A673 (cell line): ENCODE results near the gene ZFAND2B.

Experiments used
- EZH2 ChIP-seq: fragments of 200-600 bp; sonication (generic); IDR thresholded peaks from 2 replicates; pipeline ENCODE4 v1.6.1; 2017; ENCODE audit warnings: borderline replicate concordance, low read depth, mild to moderate bottlenecking, mixed read lengths, antibody characterized with exemption, low read length; ENCODE audit not compliant: poor library complexity, severe bottlenecking
- TF ChIP-seq, protein P1 (sequence below): fragments of 300-800, 200-600 bp; sonication (generic); conservative IDR thresholded peaks from 2 replicates; pipeline ENCODE4 v1.5.1; 2017; ENCODE audit warnings: low read depth, mild to moderate bottlenecking, antibody characterized with exemption, low read length, moderate library complexity, mixed read lengths

DNA sequence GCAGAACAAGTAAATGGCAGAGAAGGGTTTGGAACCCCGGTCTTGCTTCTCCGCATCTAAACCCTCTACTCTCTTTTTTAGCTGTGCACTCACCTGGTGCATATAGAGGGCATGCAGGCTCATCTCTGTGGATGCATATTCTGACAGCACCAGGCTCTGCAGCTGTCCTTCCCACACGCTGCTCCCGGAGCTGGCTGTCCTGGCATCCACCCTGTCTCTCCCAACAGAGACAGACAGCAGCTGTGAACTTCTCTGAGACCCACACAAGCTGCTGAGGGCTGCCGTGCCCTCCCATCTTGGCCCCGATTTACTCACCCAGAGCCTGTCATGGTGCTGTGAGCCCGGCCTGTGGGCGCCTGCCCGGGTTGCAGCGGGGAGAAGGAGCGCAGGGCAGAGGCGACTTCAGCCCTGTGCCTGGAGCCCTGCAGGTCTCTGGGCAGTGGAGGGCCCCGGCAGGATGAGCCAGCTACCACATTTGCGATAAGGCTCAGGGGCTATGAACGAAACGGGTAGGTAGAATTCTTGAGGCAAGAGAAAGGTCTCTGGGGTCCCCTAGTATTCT is 15.5 kb downstream of the ZFAND2B start:
- TF ChIP-seq, protein P1, sequence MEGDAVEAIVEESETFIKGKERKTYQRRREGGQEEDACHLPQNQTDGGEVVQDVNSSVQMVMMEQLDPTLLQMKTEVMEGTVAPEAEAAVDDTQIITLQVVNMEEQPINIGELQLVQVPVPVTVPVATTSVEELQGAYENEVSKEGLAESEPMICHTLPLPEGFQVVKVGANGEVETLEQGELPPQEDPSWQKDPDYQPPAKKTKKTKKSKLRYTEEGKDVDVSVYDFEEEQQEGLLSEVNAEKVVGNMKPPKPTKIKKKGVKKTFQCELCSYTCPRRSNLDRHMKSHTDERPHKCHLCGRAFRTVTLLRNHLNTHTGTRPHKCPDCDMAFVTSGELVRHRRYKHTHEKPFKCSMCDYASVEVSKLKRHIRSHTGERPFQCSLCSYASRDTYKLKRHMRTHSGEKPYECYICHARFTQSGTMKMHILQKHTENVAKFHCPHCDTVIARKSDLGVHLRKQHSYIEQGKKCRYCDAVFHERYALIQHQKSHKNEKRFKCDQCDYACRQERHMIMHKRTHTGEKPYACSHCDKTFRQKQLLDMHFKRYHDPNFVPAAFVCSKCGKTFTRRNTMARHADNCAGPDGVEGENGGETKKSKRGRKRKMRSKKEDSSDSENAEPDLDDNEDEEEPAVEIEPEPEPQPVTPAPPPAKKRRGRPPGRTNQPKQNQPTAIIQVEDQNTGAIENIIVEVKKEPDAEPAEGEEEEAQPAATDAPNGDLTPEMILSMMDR = no peak
- no peak for TF ChIP-seq EZH2
